Measurements from ENCODE around the gene SMARCD2. TPM values are rescaled to one million over a fixed set of nuclear protein-coding genes. Genes with fewer than 3 reads are reported as not detected.

SMARCD2 gene
- total RNA-seq, 4 donors from 2014 or later, result 124 to 193 (median 151) TPM

DNA sequence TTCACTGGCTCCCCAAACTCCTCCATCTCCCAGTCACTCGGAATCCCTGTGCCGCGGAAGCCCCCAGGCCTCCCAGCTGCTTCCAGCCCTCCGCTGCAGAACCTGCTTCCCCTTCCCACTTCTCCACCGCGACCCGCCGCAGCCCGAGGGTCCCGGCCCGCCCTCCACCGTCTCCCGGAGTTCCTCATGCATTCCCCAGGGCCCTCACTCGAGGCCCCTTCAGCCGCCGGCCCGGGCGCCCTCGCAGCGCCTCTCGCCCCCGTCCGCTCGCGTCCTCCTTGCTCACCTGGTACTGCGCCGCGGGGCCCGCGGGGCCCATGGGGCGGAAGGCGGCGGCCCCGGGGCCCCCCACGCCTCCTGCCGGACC lies 329 bp downstream of the SMARCD2 start:
- H3K27ac ChIP-seq, result peak overlapping the region; percentile 92 to 97 (median 92)
- peak in 1 of 3 donors; percentile 22 for DNase-seq
- peaks cover 0 to 6% (median 0%) of the 10 kb centered on the region in 3 donors for H3K36me3 ChIP-seq
- H3K4me1 ChIP-seq, result peaks cover 0 to 44% (median 28%) of the 10 kb centered on the region in 4 donors
- H3K4me3 ChIP-seq, result peak overlapping the region; percentile 85 to 94 (median 88)
- no peak for TF ChIP-seq POLR2A (IDR thresholded peaks at IDR 0.05)
- TF ChIP-seq, protein P1, sequence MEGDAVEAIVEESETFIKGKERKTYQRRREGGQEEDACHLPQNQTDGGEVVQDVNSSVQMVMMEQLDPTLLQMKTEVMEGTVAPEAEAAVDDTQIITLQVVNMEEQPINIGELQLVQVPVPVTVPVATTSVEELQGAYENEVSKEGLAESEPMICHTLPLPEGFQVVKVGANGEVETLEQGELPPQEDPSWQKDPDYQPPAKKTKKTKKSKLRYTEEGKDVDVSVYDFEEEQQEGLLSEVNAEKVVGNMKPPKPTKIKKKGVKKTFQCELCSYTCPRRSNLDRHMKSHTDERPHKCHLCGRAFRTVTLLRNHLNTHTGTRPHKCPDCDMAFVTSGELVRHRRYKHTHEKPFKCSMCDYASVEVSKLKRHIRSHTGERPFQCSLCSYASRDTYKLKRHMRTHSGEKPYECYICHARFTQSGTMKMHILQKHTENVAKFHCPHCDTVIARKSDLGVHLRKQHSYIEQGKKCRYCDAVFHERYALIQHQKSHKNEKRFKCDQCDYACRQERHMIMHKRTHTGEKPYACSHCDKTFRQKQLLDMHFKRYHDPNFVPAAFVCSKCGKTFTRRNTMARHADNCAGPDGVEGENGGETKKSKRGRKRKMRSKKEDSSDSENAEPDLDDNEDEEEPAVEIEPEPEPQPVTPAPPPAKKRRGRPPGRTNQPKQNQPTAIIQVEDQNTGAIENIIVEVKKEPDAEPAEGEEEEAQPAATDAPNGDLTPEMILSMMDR (IDR thresholded peaks at IDR 0.05), result no peak
- no peaks in the 10 kb centered on the region for H3K27me3 ChIP-seq
- H3K9me3 ChIP-seq, result no peaks in the 10 kb centered on the region

DNA sequence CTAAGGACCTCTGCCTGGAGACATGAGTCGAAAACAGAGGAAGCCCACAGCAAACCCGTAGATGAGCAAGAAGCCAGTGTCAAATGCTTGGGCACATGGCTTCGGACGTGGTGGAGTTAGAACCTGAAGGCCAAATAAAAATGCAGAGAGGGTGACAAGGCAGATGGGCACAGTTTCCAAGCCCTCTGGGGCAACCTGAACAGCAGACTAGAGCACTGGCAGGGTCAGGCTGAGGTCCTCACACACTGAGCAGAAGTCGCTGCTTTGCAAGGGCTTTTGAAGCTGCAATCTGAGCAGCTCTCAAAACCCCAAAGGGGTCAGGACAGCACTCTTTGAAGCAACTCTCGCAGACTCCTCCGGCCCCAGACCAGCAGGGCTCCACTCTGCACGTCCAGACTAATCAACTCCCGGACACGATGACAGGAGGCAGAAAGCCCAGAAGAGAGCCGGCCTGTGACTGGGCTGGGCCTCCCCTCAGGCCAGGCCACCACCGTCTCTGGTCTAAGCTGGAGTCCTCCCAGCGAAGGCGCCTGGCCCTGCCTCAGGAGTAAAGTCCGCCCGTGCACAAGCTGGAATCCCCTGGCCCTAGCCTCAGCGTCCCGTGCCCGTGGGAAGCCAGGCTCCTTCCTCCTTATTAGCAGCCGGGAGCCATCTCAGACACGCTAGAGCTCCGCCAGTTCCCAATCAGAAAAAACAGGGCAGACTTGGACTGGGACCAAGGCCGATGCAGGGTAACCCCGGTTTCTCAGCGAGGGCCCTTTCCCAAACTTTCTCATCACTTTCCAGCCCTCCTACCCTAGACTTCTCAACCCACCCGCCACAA lies 924 bp downstream of the SMARCD2 start:
- TF ChIP-seq POLR2A (IDR thresholded peaks at IDR 0.05), result peak in 1 of 2 donors; percentile 28
- TF ChIP-seq, protein P1 (IDR thresholded peaks at IDR 0.05), result no peak
- Histone ChIP-seq H3K4me3 (peak overlapping the region; percentile 85 to 94 (median 88)), H3K36me3 (peaks cover 0 to 12% (median 0%) of the 10 kb centered on the region in 3 donors), H3K27me3 (no peaks in the 10 kb centered on the region), H3K9me3 (no peaks in the 10 kb centered on the region), H3K27ac (peak overlapping the region; percentile 92 to 97 (median 92)), H3K4me1 (peaks cover 0 to 45% (median 28%) of the 10 kb centered on the region in 4 donors)
- DNase-seq, result peak; percentile 31 to 82 (median 81)

DNA sequence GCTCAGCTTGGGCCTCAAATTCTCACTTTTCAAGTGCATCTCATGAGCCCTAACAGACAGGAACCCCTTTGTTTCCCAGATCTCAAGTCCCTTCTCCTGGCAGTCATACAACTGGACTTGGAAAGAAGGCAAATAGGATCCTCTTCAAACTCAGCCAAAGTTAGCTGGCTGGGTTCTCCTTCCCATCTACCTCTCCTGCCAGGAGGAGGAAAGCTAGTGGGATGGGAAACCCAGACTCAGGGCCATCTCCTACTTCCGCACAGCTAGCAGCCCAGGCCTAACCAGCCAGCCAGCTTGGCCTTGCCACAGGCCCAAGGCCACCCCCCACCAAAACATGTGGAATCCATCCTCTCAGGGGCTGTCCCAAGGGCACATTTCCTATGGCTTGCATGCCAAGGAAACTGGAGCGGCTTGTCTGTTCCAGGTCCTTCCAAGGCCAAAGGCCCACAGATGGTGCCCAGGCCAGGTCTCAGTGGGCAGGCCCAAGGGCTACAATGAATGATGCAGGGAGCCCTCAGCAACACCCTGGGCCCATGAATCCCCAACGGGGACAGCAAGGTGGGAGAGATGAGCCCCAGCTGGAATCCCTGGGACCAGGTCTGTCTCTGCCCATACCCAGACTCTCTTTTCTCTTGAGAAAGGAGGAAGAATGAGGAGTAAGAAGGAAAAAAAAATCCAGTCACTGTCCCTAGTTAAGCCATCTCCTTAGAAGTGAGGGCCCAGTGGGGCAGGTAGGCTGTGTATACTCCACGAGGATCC lies 1.7 kb downstream of the SMARCD2 start:
- peak overlapping the region; percentile 92 to 97 (median 92) for H3K27ac ChIP-seq
- H3K4me1 ChIP-seq, result peaks cover 0 to 45% (median 28%) of the 10 kb centered on the region in 4 donors
- no peaks in the 10 kb centered on the region for H3K27me3 ChIP-seq
- peaks cover 0 to 20% (median 0%) of the 10 kb centered on the region in 3 donors for H3K36me3 ChIP-seq
- DNase-seq, result no peak
- H3K9me3 ChIP-seq, result no peaks in the 10 kb centered on the region
- H3K4me3 ChIP-seq, result peak overlapping the region; percentile 85 to 94 (median 88)
- TF ChIP-seq POLR2A (IDR thresholded peaks at IDR 0.05), result no peak
- TF ChIP-seq, protein P1 (IDR thresholded peaks at IDR 0.05), result no peak

DNA sequence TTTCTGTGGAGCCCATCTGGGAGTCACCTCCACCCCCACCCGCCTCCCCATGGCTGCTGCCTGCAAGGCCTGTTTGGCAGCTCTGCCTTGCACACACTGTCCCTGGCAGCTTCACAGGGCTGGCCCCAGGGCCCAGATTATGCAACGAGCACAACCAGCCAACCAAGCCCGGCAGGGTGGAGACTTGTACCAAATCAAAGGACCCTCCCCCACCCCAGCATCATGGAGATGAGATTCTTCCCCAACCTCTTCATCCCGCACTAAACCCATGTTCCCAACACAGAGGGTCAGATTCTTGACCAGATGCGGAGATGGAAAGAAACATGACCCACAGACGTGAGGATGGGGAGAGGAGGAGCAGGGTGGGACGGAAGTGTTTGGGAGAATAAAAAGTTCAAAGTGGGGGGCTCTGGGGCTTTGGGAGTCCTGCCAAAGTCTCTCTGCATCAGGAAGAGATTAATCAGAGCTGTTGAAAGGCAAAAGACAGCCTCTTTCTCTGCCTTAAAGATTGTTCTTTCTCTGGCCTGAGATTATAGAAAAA lies 3.8 kb downstream of the SMARCD2 start:
- peak; percentile 40 to 81 (median 68) for DNase-seq
- peak overlapping the region in 2 of 4 donors; percentile 23 to 25 for H3K4me3 ChIP-seq

More for the DNA sequence above, 3.8 kb downstream of the SMARCD2 start:
- Histone ChIP-seq H3K9me3 (no peaks in the 10 kb centered on the region), H3K27me3 (no peaks in the 10 kb centered on the region), H3K4me1 (peaks cover 0 to 52% (median 27%) of the 10 kb centered on the region in 4 donors), H3K36me3 (peaks cover 0 to 41% (median 0%) of the 10 kb centered on the region in 3 donors), H3K27ac (peak overlapping the region; percentile 75 to 92 (median 92))
- TF ChIP-seq POLR2A (IDR thresholded peaks at IDR 0.05), result no peak
- TF ChIP-seq, protein P1 (IDR thresholded peaks at IDR 0.05), result no peak
